Umbilical cord (tissue), 2 donors: ENCODE data around the gene ZDHHC22. TPM values are rescaled to one million over a fixed set of nuclear protein-coding genes. Genes with fewer than 3 reads are reported as not detected.

ENCODE experiments used
- DNase-seq: peaks from one replicate; pipeline ENCODE4 v3.0.0-alpha.2; 2015; ENCODE audit warnings: low spot score
- total RNA-seq: library from RNA; depleted of rRNA; stranded (reverse); fragments of >200 nt; gene quantifications from one replicate; pipeline ENCODE4 v1.2.3, GENCODE V29; 2014; ENCODE audit warnings: low replicate concordance; ENCODE audit not compliant: insufficient read depth

Gene ZDHHC22
- total RNA-seq, 1 donor from 2014 or later, result 0.24 TPM

DNA sequence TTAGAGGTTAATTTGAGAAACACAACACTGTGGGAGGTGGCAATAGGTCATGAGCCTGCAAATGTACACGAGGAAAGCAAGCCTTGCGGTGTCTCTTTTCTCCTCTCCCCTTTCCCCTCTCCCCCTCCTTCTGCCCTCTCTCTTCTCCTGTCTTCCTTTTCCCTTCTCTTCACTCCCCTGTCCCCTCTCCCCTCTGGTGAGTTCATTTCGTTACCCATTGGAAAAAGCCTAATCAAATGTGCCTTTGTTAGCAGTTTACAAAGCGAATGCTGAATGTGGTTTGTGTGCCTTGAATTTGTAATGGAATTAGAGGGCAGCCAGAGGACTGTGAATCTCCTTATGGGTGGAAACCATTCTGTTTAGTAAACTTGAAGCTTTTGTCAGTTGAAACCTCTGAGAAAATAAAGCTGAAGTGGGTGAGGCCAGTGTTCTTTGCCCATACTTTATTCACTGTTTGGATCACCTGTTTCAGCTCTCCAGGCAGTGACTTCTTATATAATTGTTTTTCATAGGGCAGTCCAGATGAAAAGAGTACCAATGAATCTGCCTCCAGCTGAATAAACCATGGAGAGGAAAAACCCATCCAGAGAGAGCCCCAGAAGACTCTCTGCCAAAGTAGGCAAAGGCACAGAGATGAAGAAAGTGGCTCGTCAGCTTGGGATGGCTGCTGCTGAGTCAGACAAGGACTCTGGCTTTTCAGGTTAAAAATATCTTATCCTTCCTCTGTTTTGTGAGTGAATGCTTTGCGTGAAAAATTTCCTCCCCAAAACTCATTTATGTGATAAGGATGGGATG, 36.2 kb downstream of the ZDHHC22 start:
- DNase-seq, result no peak

DNA sequence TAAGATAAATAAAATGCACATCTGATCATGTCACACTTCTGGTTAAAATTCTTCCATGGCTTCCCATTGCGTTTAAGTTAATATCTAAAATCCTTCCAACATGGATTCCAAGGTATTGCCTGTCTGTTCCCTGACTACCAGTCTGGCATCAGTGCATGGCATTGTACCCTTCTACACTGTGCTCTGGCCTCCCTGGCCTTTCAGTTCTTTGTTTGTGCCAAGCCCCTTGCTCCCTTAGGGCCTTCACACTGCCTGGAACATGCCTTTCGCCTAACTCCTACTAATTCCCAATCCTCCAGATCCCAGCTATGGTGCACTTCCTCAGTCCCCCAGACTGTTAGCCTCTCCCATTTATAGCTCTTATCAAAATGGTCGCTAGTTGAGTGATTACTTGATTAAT, 37.2 kb downstream of the ZDHHC22 start:
- DNase-seq, result no peak

DNA sequence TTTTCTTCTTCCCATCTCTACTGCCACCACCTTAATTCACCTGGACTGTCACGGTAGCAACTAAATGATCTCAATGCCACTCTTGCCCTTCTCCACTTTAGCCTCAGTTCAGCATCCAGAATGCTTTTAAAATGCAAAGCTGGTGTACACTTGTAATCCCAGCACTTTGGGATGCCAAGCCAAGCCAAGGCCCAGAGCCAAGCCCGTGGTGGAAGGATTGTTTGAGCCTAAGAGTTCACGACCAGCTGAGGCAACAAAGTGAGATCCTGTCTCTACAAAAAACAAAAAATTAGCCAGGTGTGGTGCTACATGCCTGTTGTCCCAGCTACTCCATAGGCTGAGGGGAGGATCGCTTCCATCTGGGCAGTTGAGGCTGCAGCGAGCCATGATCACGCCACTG, 37.6 kb downstream of the ZDHHC22 start:
- DNase-seq, result no peak

GRCh38 chr14:77103475-77103874, 38.1 kb downstream of the ZDHHC22 start:
- no peak for DNase-seq

DNA sequence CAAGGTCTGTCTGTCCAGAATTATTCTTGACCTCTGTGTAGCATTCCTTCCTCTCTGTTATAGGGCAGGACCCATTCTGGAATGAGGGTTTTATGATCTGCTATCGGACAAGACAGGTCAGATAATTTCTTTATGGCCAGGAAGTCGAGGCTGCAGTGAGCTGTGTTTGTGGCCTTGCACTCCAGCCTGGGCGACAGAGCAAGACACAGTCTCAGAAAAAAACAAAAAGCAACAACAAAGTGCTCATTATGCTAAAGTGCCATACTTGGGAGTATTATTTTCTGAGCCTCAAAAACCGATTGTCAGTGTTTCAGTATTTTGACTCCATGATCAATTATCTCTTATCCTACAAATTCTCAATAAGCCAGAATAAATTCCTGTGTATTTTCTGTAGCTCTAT, 39.4 kb downstream of the ZDHHC22 start:
- DNase-seq, result no peak

- DNase-seq, result no peak
Measured at GRCh38 chr14:77100961-77101360, 40.6 kb downstream of the ZDHHC22 start.

DNA sequence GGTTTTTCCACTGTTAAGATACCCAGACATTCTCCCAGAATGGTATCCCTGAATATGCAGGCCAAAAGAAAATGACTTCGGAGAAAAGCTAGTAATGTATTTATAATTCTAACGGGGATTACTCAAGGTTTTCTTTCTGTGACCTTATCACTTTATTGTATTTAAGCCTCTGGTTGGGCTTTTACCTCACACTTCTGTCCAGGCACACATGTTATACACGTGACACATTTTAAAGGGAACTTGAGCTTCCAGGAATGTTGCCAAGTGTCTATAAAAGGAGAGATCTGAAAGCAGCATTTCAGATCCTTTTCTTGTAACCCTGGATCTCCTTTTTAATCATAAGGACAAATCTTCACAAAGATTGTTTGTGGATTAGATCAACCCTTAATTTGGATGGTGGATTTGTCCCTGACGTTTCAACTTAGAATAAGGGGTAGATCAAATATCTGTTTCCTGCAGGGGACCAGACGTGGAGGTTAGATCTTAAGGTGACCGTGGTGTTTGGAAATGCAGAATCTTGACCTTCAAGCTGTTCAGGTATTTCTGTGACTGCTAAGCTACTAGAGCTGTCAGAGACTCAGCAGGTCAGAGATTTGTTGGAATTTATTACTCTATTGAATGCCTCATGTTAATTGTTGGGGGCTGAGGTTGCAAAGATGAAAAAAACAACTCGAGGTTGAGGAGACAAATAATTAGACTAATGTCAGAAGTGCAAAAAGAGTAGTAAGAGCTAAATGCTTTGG, 42.0 kb downstream of the ZDHHC22 start:
- peak; percentile 87 for DNase-seq

DNA sequence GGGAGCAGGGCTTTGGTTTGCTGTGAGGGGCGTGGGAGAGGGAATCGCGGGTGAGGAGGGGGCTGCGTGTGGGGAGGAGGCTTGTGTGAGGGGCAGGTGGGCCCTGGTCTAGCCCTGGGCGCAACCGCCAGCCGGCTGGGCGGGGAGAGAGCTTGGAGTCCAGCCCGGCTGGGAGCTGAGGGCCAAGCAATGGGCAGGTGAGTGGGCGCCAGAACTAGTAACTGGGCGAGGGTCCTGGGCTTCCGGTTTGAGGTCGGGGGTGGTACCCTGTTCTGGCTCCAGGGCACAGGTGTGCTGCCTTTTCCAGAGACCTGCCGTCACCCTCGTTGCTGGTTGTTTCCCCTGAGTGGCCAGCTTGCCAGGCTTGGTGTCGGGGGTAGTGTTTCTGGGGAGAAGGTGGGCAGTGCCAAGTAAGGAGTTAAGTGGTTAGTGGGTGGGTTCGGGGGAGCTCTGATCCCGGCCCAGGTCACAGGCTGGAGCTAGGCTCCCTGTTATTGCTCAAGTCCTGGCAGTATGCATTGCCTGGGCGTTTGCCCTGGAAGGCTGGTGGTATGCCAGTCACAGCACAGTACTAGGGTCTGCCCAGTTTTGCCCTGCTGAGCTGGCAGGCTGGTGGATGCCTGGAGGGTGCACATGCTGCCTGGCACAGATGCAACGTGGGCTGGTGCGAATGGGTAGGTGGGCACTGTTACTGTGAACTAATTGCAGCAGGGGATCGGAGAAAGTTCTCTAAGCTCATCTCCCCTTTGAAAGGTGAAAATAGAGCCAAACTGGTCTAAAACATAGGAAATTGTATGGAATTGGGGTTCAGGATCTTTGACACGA, 42.9 kb downstream of the ZDHHC22 start:
- DNase-seq, result no peak

- DNase-seq, result peak; percentile 100
Measured at GRCh38 chr14:77097700-77098528, 43.7 kb downstream of the ZDHHC22 start, which contains the start of gene CIPC. CIPC (plus strand) TSS chr14:77098258; CDS start chr14:77105709, 7,451 bp downstream.

GRCh38 chr14:77097006-77097699, 44.4 kb downstream of the ZDHHC22 start:
- DNase-seq, result no peak

- peak; percentile 83 for DNase-seq
Measured at GRCh38 chr14:77094672-77095284, 46.8 kb downstream of the ZDHHC22 start.

DNA sequence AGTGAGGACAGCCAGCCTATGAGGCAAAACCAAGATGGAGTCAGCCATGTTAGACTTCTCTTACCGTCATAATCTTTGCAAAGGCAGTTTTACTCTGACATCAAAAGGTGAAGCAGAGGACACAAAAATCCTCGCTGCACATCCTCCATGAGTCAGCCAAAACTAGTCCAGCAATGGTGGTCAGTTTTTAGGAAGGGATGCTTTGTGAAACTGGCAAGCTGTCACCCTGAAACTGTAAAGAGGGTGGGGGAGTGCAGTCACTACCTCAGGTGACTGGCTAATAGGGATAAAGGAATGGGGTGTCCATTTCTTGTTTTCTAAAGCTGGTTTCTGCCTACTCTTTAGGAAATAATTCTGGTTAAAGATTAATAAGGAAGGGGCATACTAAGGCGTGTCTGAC, 48.9 kb downstream of the ZDHHC22 start:
- DNase-seq, result no peak

GRCh38 chr14:77091518-77091917, 50.1 kb downstream of the ZDHHC22 start:
- DNase-seq, result no peak

DNA sequence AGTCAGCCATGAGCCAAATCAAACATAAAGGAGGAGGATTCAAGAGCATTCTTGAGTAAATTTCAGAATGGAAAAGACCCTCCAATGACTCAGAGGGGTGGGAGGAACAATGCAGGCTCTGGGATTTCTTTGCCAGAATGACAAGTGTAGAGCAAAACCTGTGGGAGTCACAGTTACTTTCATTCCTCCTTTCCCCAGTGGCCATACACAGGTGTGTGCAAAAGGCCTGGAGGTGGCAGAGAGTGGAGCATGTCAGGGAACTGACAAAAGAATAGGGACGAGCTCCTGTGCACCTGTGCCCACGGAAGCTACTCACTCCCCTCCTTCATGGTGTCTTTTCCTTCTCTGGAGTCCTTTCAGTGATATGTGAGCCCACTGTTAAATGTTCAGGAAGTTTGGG, 52.9 kb downstream of the ZDHHC22 start:
- no peak for DNase-seq

DNA sequence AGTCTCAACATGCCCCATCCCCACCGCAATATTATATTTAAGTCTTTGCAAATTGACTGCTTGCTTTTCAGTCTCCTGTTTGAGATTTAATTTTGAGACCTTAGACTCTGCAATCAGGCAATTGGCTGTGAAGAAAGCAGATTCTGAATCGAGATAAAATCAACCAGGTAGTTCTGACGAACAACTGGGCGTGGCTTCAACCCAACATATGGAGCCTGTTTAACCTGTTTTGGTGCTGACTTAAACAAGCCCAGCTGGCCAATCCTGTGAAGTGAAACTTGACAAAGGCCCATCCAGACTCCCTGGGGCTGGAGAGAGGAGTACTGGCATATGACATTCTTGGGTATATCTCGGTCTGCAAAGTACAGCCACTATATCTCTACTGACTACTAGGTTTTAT, 53.4 kb downstream of the ZDHHC22 start:
- peak; percentile 80 for DNase-seq

- DNase-seq, result no peak
Measured at GRCh38 chr14:77087631-77088030, 54.0 kb downstream of the ZDHHC22 start.

DNA sequence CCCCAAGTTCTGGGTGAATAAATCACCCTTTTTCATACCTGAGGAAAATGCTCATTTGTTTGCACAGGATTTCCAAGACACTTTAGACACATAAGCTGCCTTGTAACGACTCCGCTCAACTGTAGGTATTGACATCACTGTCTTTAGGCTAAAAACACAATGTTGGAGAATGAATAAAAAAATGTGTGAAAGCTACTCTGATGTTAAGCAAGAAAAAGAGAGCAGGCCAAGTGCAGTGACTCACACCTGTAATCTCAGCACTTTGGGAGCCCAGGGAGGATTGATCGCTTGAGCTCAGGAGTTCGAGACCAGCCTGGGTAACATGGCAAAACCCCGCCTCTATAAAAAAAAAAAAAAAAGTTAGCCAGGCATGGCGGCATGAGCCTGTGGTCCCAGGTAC, 54.6 kb downstream of the ZDHHC22 start:
- DNase-seq, result no peak

DNA sequence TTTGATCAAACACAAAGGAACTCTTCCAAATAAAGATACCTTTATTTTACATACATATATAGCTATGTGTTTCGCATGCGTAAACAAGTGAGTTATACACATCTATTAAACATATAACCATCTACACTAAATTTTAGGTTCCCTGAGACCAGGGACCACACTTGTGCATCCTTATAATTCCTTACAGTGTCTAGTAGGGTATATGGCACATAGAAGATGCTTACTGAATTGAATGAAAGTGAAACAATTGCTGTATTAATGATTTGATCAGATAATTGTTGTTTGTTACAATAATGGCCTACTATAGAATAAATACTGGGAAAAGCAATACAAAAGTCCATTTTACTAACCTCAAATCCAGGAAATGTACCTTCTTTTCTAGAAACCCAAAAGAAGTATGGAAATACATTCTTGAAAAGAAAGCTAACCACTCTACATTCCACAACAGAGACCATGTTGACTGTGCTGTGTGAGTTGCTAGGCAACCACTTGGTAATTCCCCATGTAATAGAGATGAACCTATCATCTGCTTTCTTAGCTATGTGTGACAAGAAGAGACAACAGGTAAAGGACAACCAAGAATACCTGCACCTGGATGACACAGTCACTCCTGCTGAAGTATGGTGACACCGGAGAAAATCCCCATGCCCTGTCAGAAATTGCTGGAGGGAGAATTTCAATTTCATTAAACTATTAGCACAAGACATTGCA, 55.4 kb downstream of the ZDHHC22 start:
- peak; percentile 72 for DNase-seq

- no peak for DNase-seq
Measured at GRCh38 chr14:77085538-77085937, 56.1 kb downstream of the ZDHHC22 start.
